Measurements from ENCODE around the gene TPCN1.

The TPCN1 gene

GRCh38 chr12:113224955-113225354 lies 3.7 kb downstream of the TPCN1 start:
- no peak for DNase-seq (ENCODE audit: low read depth)

- DNase-seq (ENCODE audit: low read depth), result no peak
Measured at GRCh38 chr12:113226696-113227568, 5.7 kb downstream of the TPCN1 start.

- DNase-seq (ENCODE audit: low read depth), result no peak
Measured at GRCh38 chr12:113227686-113228391, 6.6 kb downstream of the TPCN1 start.

GRCh38 chr12:113228394-113229028 lies 7.2 kb downstream of the TPCN1 start:
- no peak for DNase-seq (ENCODE audit: low read depth)

GRCh38 chr12:113230315-113231234 lies 9.3 kb downstream of the TPCN1 start:
- no peak for DNase-seq (ENCODE audit: low read depth)

GRCh38 chr12:113231235-113232088 lies 10.2 kb downstream of the TPCN1 start:
- no peak for DNase-seq (ENCODE audit: low read depth)

GRCh38 chr12:113232089-113232839 lies 11.0 kb downstream of the TPCN1 start:
- no peak for DNase-seq (ENCODE audit: low read depth)

- DNase-seq (ENCODE audit: low read depth), result no peak
Measured at GRCh38 chr12:113232840-113233585, 11.7 kb downstream of the TPCN1 start.

GRCh38 chr12:113233967-113234366 lies 12.7 kb downstream of the TPCN1 start:
- DNase-seq (ENCODE audit: low read depth), result no peak

- DNase-seq (ENCODE audit: low read depth), result no peak
Measured at GRCh38 chr12:113234483-113234882, 13.2 kb downstream of the TPCN1 start.

- DNase-seq (ENCODE audit: low read depth), result no peak
Measured at GRCh38 chr12:113235976-113236375, 14.7 kb downstream of the TPCN1 start.

- no peak for DNase-seq (ENCODE audit: low read depth)
Measured at GRCh38 chr12:113236539-113237399, 15.5 kb downstream of the TPCN1 start.

GRCh38 chr12:113237748-113238147 lies 16.5 kb downstream of the TPCN1 start:
- no peak for DNase-seq (ENCODE audit: low read depth)

GRCh38 chr12:113238309-113238708 lies 17.0 kb downstream of the TPCN1 start:
- no peak for DNase-seq (ENCODE audit: low read depth)

GRCh38 chr12:113239288-113239771 lies 18.1 kb downstream of the TPCN1 start:
- DNase-seq (ENCODE audit: low read depth), result no peak

GRCh38 chr12:113239811-113240331 lies 18.6 kb downstream of the TPCN1 start:
- no peak for DNase-seq (ENCODE audit: low read depth)

- DNase-seq (ENCODE audit: low read depth), result no peak
Measured at GRCh38 chr12:113240395-113240794, 19.1 kb downstream of the TPCN1 start.
